Stimulated activated CD4-positive, alpha-beta T cell treated with anti-CD3 and anti-CD28 coated beads, Interleukin-15, amount 100 ng/mL, for 24 hours (primary cell): ENCODE results near the gene KIF13A.
"Not testable (repeated sequence)": the region's sequence is repeated elsewhere in the genome, so short reads cannot be mapped to it uniquely, and the experiment has no call there.

Source experiments
- DNase-seq: peaks from one replicate; pipeline ENCODE4 v3.0.0-alpha.2; 2020

The KIF13A gene

GRCh38 chr6:17839513-17840223 lies 147.8 kb downstream of the KIF13A start:
- no peak for DNase-seq

DNA sequence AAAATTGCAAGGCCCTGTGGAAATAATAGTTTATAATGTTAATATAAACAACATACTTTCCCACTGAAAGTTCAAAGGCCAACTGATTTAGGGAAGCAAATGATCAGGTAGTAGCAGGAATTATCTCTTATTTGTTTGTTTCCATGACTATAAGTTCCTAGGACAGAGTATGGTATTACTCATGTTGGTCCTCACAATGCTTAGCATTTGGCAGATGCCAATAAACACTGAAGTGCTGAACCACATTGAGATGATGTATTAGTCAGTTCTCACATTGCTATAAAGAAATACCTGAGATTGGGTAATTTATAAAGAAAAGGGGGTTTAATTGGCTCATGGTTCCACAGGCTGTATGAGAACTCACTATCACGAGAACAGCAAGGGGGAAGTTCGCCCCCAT lies 151.1 kb downstream of the KIF13A start:
- DNase-seq, result no peak

DNA sequence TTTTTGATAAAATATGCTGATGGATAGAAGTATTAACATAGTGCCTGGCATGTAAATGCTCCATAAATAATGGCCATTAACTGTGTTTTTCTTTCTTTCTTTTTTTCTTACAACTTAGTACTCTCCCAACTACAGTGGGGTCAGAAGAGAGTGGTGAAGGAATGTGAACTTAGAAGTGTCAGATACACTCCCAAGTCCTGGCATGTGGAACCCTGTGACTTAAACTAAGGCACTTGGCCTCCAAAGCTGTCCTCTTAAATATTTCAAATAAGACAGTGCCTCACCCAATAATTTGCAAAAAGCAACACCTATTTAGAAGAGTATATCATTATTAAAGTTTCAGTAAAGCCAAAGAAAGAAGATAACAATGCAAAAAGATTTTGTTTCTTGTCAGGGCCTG lies 151.7 kb downstream of the KIF13A start:
- DNase-seq, result no peak

- DNase-seq, result no peak
Measured at GRCh38 chr6:17831135-17831534, 156.3 kb downstream of the KIF13A start.

GRCh38 chr6:17829905-17830304 lies 157.5 kb downstream of the KIF13A start:
- DNase-seq, result no peak

DNA sequence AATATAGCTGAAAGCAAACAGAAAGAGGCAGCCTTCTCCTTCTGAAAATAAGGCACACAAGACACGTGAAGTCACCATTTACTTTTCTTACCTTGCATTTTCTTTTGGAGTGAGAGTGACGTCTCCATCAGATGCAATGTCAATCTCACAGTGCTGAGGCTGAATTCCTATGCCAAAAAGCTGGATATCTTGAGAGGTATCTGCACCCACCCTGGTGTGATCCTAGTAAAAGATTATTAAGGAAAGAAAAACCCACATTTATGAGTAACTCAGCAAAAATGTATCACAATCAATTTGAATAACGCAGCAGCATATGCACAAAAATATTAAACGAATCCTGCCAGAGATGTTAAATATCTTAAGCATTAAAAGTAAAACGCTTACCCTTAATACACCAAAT lies 159.3 kb downstream of the KIF13A start:
- no peak for DNase-seq

GRCh38 chr6:17826301-17826700 lies 161.1 kb downstream of the KIF13A start:
- no peak for DNase-seq

DNA sequence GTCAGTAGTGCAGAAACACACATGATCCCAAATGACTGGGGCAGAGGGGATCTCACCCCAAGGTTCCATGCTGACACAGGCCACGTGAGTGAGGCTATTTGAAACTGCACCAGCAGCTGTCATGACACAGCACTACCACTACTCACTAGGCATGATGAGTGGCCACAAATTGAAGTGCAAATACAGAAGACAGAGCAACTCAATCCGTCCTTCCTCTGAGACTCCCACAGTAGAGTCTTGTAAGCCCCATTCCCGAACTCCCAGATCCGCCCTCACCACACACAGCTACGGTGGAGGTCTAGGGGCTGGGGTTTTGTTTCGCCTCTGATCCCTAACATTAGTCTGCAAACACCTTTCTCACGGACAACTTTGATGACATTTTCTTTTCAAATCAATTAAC lies 167.4 kb downstream of the KIF13A start:
- DNase-seq, result no peak

DNA sequence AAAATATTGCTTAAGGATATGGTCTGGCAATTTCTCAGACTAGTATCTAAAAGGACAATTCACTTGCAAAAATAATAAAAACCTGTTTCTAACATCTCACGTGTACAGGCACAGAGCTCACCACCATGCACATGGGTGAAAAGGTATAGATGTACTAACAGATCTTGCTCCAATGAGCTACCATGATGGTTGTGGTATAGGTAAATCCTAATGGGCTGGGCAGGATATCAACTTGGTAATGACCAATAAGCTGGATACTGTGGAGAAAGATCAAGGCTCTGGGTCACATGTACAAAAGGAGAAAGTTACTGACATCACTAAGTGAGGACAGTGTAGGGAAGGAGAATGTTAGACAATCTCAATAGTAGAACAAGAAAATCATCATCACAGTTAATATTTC lies 169.7 kb downstream of the KIF13A start:
- no peak for DNase-seq

DNA sequence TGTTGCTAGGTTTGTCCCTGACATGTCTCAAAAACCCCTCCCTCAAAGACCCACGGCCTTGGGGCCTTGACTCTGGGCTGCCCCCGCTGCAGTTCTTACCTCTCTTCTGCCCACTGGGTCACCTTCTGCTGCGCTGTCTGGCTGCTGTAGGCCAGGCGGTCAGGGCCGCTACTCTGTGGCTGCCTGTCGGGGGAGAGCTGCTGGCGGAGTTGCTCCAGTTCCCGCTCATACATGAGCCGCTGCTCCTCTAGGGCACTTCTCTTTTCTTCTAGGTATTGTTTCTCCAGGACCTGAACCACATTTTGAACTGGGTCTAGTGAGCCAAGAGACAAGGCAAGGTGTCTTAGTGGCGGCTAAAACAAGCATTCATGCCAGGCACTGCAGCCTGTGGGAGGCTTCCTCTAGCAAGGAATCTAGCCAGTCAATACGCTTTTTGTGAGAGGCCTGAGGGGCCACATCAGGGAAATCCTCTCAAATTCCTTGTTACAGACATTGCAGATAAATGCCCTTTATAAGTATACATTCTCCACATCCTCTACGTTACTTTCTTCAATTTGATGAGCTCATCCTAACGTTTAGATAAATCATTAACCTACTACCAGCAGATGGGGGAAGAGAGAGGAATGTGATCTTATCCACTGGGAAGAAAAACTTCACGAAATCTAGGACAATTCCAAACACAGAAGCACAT lies 170.4 kb downstream of the KIF13A start:
- no peak for DNase-seq

DNA sequence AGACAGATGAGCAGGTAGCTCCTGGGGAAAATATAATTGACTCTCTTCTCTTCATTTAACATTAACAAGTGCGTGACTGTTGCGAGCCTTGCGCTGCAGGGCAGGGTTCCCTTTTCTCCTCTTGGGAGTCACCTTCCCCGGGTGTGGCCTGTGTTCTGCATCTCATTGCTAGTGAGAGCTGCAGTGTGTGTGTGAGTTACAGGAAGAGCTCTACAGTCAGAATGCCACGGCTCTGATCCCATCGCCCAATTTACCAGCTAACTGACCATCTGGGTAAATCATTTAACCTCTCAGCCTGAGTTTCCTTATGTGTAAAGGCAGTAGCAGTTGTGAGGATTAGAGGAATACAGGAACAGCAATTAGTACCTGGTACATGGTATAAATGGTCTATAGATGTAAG lies 173.9 kb downstream of the KIF13A start:
- no peak for DNase-seq

DNA sequence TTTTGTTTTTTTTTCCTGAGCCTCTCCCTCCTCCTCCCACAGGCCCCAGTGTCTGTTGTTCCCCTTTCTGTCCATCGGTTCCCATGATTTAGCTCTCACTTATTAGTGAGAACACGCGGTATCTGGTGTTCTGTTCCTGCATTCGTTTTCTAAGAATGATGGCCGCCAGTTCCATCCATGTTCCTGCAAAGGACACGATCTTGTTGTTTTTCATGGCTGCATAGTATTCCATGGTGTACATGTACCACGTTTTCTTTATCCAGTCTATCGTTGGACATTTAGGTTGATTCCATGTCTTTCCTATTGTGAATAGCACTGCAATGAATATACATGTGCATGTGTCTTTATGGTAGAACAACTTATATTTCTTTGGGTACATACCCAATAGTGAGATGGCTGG lies 175.1 kb downstream of the KIF13A start:
- DNase-seq, result no peak

GRCh38 chr6:17808609-17809008 lies 178.8 kb downstream of the KIF13A start:
- no peak for DNase-seq

- DNase-seq, result not testable (repeated sequence)
Measured at GRCh38 chr6:17807431-17807830, 180.0 kb downstream of the KIF13A start.

DNA sequence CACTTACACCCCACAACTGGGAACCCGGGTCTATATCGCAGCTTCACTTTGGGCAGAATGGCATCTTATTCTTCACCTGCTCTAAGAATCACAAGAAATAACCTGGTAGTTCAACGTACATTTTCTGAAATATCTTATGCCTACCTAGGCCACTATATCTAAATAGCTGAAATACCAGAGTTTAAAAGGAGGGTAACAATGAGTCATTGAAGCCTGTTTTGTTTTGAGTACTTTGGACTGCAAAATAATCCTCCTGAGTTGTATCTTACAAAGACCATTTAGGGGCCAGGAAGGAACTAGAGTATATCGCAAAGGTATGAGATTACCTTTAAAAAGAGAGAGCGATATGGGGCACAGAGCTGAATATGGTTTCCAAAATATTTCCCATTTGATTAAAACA lies 184.0 kb downstream of the KIF13A start:
- DNase-seq, result no peak

GRCh38 chr6:17798477-17799154 lies 188.8 kb downstream of the KIF13A start:
- no peak for DNase-seq

DNA sequence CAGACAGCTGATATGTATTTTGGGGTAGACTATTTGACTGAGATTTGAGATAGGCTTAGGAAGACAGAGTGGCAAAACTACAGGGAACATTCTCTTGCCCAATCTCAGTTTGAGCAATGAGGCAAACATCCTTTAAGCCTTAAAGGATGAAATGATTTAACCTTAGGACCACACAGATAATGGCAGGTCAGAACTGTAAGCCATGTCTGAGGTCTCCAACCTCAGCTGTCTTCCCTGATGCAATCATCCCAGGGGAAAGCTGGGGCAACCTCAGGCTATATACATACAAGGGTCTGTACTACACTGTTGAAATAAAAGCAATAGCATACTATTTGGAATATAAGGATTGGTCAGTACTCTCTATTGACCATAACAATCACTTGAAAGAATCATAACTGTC lies 196.9 kb downstream of the KIF13A start:
- DNase-seq, result no peak

DNA sequence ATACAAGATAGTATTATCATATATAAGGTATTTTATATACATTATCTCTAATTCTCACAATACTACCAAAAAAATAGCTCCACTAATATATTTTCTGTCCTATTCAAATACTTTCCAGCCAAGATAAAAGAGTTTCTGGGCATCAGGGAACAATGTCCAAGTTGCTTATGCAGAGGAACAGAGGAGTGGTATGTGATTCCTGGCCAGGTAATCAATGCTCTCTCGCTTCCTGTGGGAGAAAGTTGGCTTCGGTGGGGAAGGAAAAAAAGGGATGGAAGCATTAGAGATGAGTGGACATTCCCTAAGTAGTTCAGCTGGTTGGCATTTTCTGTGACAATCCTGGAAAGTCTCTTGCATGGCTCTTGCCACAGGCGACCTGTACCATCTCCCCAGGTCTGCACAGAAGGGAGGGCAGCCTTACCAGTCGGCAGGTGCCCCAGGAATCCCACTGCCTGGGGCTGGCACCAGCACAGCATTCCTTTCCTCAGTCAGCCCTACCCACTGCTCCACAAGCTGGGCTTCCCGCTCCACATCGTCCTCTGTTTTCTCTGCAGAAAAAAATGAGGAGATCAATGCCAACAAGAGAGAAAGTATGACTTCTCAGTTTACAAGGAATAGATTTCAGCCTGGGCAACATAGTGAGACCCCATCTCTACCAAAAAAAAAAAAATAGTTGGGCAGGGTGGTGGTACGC lies 202.2 kb downstream of the KIF13A start:
- DNase-seq, result no peak

GRCh38 chr6:17780061-17780460 lies 207.4 kb downstream of the KIF13A start:
- DNase-seq, result no peak

GRCh38 chr6:17771609-17772008 lies 215.8 kb downstream of the KIF13A start:
- no peak for DNase-seq

DNA sequence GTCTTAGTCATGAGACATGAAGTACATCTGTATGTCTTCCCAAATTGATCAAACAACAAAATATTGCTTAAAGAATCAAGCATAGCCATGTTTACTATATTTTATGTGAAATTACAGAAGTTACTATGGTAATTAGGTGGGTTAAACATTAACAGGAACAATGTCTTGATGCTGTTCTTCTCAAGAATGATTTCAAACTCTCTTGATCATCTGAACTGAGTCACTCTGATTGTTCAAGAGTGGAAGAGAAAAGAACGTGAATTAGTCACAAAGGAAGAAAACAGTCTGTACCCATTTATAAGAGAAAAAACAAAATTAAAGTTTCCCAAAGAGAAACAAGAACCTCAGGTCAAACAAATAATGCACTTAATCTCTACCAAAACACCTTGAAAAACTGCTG lies 218.6 kb downstream of the KIF13A start:
- DNase-seq, result no peak

- no peak for DNase-seq
Measured at GRCh38 chr6:17768388-17768787, 219.0 kb downstream of the KIF13A start.

- DNase-seq, result no peak
Measured at GRCh38 chr6:17762651-17763050, 224.8 kb downstream of the KIF13A start.

GRCh38 chr6:17758119-17758518 lies 229.3 kb downstream of the KIF13A start:
- DNase-seq, result no peak
